PFSK-1 (cell line): ENCODE results near the gene CD34.

Source experiments
- FOXP2 ChIP-seq: optimal IDR thresholded peaks from 2 replicates; pipeline ENCODE3; 2011; ENCODE audit warnings: borderline replicate concordance, control low read depth, inconsistent platforms; ENCODE audit not compliant: insufficient read depth; ENCODE audit errors: extremely low read length, extremely low read depth
- POLR2AphosphoS5 ChIP-seq: IDR thresholded peaks from 2 replicates; pipeline ENCODE4 v1.6.1; 2012; ENCODE audit warnings: low read depth, mild to moderate bottlenecking, control low read depth, low read length, moderate library complexity
- SIN3A ChIP-seq: IDR thresholded peaks from 2 replicates; pipeline ENCODE4 v1.6.1; 2012; ENCODE audit warnings: mild to moderate bottlenecking, low read length, moderate library complexity, borderline replicate concordance; ENCODE audit not compliant: insufficient read depth
- TAF1 ChIP-seq: IDR thresholded peaks from 2 replicates; pipeline ENCODE4 v1.6.1; 2012; ENCODE audit warnings: low read length, control low read depth, borderline replicate concordance; ENCODE audit not compliant: insufficient read depth
- TF ChIP-seq, protein P1 (sequence below), 2 experiments: IDR thresholded peaks; 2 replicates each; pipeline versions ENCODE4 v1.6.1 to v1.8.0; 2011 to 2012; ENCODE audit warnings: low read depth in 2 of 2, low read length in 2 of 2, control low read depth in 1 of 2, inconsistent platforms in 1 of 2, mild to moderate bottlenecking in 1 of 2, moderate library complexity in 1 of 2; ENCODE audit not compliant: insufficient read depth in 1 of 2

The CD34 gene

DNA sequence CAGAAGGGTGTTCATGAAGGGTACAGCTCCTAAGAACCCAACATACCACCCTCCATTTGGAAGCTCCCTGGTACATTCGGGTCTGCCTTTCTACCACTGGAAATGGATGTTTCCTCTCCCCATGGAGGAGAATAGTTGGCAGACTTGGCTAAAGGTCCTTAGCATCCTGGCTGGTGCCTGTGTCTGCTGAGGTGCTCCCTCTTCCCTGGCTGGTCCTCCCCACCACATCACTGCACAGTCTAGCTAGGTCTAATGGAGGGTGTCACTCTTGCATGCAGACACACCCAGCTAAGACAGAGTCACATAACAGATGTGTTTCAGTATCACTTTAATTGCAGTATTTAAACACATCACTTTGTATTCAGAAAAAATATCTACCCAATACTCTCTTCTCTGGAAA is 24.7 kb downstream of the CD34 start:
- TF ChIP-seq POLR2AphosphoS5, result no peak
- no peak for TF ChIP-seq TAF1
- TF ChIP-seq, protein P1, sequence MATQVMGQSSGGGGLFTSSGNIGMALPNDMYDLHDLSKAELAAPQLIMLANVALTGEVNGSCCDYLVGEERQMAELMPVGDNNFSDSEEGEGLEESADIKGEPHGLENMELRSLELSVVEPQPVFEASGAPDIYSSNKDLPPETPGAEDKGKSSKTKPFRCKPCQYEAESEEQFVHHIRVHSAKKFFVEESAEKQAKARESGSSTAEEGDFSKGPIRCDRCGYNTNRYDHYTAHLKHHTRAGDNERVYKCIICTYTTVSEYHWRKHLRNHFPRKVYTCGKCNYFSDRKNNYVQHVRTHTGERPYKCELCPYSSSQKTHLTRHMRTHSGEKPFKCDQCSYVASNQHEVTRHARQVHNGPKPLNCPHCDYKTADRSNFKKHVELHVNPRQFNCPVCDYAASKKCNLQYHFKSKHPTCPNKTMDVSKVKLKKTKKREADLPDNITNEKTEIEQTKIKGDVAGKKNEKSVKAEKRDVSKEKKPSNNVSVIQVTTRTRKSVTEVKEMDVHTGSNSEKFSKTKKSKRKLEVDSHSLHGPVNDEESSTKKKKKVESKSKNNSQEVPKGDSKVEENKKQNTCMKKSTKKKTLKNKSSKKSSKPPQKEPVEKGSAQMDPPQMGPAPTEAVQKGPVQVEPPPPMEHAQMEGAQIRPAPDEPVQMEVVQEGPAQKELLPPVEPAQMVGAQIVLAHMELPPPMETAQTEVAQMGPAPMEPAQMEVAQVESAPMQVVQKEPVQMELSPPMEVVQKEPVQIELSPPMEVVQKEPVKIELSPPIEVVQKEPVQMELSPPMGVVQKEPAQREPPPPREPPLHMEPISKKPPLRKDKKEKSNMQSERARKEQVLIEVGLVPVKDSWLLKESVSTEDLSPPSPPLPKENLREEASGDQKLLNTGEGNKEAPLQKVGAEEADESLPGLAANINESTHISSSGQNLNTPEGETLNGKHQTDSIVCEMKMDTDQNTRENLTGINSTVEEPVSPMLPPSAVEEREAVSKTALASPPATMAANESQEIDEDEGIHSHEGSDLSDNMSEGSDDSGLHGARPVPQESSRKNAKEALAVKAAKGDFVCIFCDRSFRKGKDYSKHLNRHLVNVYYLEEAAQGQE (IDR thresholded peaks at IDR 0.05; ENCODE audit: insufficient read depth in 1 of 2, low read depth in 2 of 2, low read length in 2 of 2), result no peak
- TF ChIP-seq FOXP2, result no peak
- TF ChIP-seq SIN3A, result no peak

DNA sequence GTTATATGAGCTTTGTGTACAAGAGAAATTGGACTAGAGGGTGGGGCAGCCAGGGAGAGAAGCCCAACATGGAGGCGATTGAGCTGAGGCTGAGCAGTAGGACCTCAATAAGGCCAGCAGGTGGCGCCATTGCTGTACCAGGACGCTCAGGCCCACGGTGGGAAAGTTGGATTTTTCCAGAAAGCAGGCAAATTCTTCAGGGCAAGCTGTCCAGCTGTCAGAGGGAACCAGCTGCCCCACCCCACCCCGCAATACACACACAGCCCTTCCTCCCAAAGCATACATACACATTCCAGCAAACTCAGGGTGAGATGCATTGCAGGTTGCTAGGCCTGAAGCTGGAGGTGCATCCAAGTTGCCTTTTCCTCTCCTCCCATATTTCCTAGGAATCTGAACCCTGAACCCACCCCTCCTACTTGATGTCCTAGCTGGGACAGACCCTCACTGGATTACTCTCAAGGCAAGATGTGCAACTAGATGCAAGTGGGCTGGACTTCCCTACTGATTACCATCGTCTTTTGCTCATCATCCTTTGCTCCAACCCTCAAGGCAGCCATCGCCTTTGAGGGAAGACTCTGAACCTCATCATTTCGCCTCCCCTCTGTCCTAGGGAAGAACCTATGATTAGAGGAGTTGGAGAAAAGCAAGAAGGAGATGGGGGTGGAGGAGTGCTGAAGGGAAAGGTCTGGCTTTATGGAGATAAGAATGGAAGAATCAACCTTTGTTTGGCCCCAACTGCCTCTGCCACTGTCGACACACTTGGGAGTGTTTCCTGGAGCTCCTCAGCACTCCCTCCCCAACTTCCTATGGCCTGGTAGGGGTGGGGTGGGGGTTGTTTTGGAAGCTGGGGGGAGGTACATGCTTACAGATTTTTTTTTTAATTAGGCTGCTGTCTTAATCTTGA is 25.5 kb downstream of the CD34 start:
- TF ChIP-seq SIN3A, result no peak
- TF ChIP-seq FOXP2, result peak; percentile 59

DNA sequence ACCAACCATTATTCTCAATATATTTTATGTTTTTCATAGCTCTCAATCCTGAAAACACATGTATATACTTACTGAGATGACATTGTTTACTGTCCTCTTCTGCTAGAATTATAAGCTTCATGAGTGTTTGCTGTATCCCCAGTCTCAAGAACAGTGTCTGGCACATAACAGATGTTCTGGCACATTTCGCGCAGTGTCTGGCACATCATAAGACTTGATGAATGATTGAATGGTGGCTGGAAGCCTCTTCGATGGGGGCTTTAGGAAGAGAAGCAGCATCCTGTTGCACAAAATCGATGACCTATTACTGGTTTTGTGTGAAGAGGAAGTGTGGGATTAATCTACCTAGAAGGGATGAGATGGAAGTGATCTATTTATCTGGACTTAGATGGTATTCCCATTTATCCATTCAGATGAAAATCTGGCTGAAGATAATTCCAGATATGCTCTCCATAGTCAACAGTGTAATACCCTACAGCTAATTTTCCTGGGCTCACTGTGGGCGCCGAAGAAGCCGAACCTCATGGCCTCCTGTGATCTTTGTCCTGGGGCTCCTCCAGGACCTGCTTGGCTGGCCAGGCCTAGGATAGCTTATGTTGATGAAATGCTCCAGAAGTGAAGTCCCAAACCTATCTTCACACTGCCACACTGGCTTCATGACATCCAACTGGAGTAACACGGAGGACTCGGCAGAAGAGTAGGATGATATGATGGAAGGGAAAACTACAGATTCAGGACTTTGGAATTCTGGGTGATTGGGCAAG is 26.5 kb downstream of the CD34 start:
- TF ChIP-seq FOXP2, result no peak
- no peak for TF ChIP-seq TAF1
- no peak for TF ChIP-seq POLR2AphosphoS5
- TF ChIP-seq, protein P1 (IDR thresholded peaks at IDR 0.05; ENCODE audit: insufficient read depth in 1 of 2, low read depth in 2 of 2, low read length in 2 of 2), result no peak
- no peak for TF ChIP-seq SIN3A

DNA sequence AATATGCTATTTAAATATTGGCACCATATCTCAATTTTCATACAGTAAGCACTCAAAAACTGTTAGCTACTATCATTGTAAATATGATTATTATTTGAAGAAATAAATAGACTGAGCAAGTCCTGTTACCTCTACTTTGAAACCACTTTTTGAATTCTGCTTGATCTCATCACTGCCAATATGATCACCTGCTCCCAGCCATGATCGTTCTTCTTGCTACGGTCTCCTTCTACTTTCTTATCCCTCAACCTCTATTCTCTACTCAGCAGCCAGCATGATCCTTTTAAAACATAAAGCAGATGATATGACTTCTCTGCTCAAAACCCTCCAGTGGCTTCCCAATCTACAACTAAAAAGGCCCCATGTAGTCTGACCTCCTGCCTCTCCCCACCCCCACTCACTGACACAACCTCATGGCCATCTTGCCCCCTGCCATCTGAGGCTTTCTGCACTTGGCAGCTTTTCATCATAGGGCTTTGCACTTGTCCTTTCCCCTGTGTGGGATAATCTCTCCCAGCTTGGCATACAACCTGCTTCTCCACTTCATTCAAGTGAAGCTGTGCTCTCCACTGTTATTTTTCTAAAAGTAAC is 27.2 kb downstream of the CD34 start:
- TF ChIP-seq, protein P1 (IDR thresholded peaks at IDR 0.05; ENCODE audit: insufficient read depth in 1 of 2, low read depth in 2 of 2, low read length in 2 of 2), result no peak
- TF ChIP-seq SIN3A, result no peak
- no peak for TF ChIP-seq POLR2AphosphoS5
- no peak for TF ChIP-seq TAF1
- no peak for TF ChIP-seq FOXP2

DNA sequence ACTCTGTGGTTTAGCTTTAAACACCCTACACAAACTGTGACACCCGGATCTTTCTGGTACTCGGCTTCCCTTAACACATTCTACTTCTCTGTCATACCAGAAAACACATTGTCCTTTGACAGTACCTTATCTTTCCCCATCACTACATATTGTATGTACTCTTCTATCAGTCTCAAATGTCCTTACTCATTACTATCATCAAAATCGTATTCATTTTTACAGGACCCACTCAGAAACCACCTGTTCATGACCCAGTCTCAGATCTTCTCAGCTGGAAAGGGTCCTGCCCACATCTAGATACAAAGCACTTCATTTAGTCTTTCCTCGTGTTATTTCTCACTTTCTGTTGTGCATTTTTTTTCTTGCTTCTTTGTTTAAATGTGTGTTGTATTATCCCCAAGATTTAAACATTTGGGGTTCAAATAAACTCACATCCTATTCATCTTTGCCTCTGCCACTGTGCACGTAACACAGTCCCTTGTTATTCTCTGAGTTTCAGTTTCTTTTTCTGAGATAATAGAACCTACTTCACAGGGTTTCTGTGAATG is 27.7 kb downstream of the CD34 start:
- no peak for TF ChIP-seq POLR2AphosphoS5
- TF ChIP-seq SIN3A, result no peak
- TF ChIP-seq, protein P1 (IDR thresholded peaks at IDR 0.05; ENCODE audit: insufficient read depth in 1 of 2, low read depth in 2 of 2, low read length in 2 of 2), result no peak
- no peak for TF ChIP-seq TAF1
- TF ChIP-seq FOXP2, result no peak
